HUES6 (cell line): ENCODE results near the gene PRXL2B.
A peak's percentile ranks its signal among the peaks of the same experiment; 100 is the strongest.
"Not testable (repeated sequence)": the region's sequence is repeated elsewhere in the genome, so short reads cannot be mapped to it uniquely, and the experiment has no call there.

ENCODE experiments used
- H3K27ac ChIP-seq: 2 replicates; pipeline ENCODE4 v1.7.0; 2013; ENCODE audit warnings: low read depth, mild to moderate bottlenecking, low read length, inconsistent platforms
- H3K27me3 ChIP-seq: 2 replicates; pipeline ENCODE4 v1.6.1; 2013; ENCODE audit warnings: low read length; ENCODE audit not compliant: control insufficient read depth, insufficient read depth
- H3K36me3 ChIP-seq: 2 replicates; pipeline ENCODE4 v1.6.1; 2013; ENCODE audit warnings: low read length; ENCODE audit not compliant: control insufficient read depth, insufficient read depth
- H3K4me1 ChIP-seq: 2 replicates; pipeline ENCODE4 v1.6.1; 2013; ENCODE audit warnings: low read length; ENCODE audit not compliant: control insufficient read depth, insufficient read depth
- H3K4me3 ChIP-seq: 2 replicates; pipeline ENCODE4 v1.5.1; 2013; ENCODE audit warnings: low read depth, low read length
- H3K9ac ChIP-seq: one replicate; pipeline ENCODE4 v1.6.1; 2013; ENCODE audit warnings: mild to moderate bottlenecking, low read length
- H3K9me3 ChIP-seq: 2 replicates; pipeline ENCODE4 v1.6.1; 2013; ENCODE audit warnings: low read depth, low read length; ENCODE audit not compliant: control insufficient read depth, insufficient read depth

PRXL2B gene

DNA sequence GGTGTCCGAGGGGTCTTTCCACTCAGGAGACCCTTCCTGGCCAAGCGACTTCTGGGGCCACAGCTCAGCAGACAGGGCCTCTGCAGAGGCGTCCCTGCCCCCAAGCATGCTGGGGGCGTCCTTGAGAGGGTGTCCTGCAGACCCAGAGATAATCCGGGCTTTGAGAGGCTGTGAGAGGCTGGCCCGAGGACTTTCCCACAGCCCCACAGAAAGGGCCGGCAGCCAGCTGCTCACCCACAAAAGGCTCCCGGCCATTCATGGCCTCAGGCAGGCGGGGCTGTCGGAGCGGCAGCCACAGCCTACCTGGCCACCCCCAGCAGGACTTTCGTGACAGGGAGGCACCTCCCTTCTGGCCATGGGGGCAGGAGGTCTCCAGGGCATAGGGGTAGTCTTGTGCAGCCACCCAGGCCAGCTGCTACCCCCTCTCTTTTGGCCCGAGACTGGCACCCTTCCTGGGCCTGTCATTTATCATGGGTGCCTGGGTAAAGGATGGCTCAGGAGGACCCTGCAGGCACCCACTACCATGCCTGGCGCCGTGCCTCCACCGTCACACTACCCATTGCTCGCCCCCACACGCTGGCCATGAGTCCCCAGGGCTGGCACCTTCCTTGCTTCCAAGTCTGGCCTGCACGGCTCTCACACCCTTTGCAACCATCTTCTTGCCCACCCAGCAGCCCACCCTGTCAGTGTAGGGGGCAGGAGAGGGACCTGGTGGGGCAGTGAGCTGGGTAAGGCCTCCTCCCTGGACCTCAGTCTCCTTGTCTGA lies 41.5 kb upstream of the PRXL2B start:
- Histone ChIP-seq H3K27me3 (peaks cover 38% of the 10 kb centered on the region), H3K9ac (no peak overlapping the region), H3K4me3 (no peak overlapping the region), H3K36me3 (no peaks in the 10 kb centered on the region), H3K27ac (no peak overlapping the region), H3K9me3 (no peaks in the 10 kb centered on the region), H3K4me1 (peaks cover 49% of the 10 kb centered on the region)

- Histone ChIP-seq H3K27me3 (peaks cover 33% of the 10 kb centered on the region), H3K36me3 (no peaks in the 10 kb centered on the region), H3K27ac (peak overlapping the region; percentile 55; the same call in 1 of the 2 replicates), H3K4me1 (peaks cover 49% of the 10 kb centered on the region), H3K9ac (peak overlapping the region; percentile 67), H3K9me3 (no peaks in the 10 kb centered on the region), H3K4me3 (peak overlapping the region; percentile 82)
Measured at GRCh38 chr1:2545754-2546514, 40.6 kb upstream of the PRXL2B start.

GRCh38 chr1:2546515-2547209 lies 39.9 kb upstream of the PRXL2B start:
- peaks cover 49% of the 10 kb centered on the region for H3K4me1 ChIP-seq
- H3K36me3 ChIP-seq: no peaks in the 10 kb centered on the region
- H3K27ac ChIP-seq: peak overlapping the region; percentile 55; the same call in 1 of the 2 replicates
- H3K27me3 ChIP-seq: peaks cover 26% of the 10 kb centered on the region
- H3K9ac ChIP-seq: peak overlapping the region; percentile 67
- H3K9me3 ChIP-seq: no peaks in the 10 kb centered on the region
- peak overlapping the region; percentile 82 for H3K4me3 ChIP-seq

- Histone ChIP-seq H3K27me3 (peaks cover 18% of the 10 kb centered on the region), H3K36me3 (no peaks in the 10 kb centered on the region), H3K4me3 (peak overlapping the region; percentile 82), H3K4me1 (peaks cover 49% of the 10 kb centered on the region), H3K9me3 (no peaks in the 10 kb centered on the region), H3K9ac (peak overlapping the region; percentile 67), H3K27ac (peak overlapping the region; percentile 55; the same call in 1 of the 2 replicates)
Measured at GRCh38 chr1:2547210-2548067, 39.1 kb upstream of the PRXL2B start.

- Histone ChIP-seq H3K36me3 (no peaks in the 10 kb centered on the region), H3K27me3 (peaks cover 11% of the 10 kb centered on the region), H3K4me1 (peaks cover 47% of the 10 kb centered on the region), H3K4me3 (peak overlapping the region; percentile 82; the same call in 1 of the 2 replicates), H3K9ac (no peak overlapping the region), H3K9me3 (no peaks in the 10 kb centered on the region), H3K27ac (no peak overlapping the region)
Measured at GRCh38 chr1:2548068-2548589, 38.4 kb upstream of the PRXL2B start.

DNA sequence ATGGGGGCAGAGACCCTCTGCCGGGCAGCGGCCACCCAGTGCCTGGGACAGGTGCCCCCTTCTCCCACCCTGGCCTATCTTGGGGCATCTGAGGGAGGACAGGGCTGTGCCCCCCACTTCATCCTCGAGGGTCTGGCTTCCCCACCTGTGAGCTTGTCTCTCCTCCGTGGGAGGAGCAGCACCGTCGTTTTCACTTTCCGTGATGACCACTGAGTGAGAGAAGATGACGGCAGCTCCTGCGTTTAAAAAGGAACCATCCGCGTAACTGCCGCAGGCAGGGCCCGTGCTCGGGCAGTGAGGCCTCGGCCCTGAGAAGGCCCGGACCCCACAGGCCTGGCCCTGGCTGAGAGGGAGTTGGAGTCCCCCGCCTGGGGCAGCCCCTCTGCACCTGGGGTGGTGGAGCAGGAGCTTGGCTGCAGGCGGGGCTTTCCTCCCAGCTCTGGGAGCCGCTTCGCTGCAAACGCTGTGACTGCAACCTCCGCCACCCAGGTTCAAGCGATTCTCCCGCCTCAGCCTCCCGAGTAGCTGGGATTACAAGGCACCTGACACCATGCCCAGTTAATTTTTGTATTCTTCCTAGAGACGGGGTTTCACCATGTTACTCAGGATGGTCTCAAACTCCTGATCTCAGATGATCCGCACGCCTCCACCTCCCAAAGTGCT lies 37.1 kb upstream of the PRXL2B start:
- not testable (repeated sequence) for H3K9ac ChIP-seq, H3K27me3 ChIP-seq, H3K36me3 ChIP-seq, H3K4me3 ChIP-seq, H3K9me3 ChIP-seq, H3K27ac ChIP-seq
- H3K4me1 ChIP-seq: peaks cover 33% of the 10 kb centered on the region

DNA sequence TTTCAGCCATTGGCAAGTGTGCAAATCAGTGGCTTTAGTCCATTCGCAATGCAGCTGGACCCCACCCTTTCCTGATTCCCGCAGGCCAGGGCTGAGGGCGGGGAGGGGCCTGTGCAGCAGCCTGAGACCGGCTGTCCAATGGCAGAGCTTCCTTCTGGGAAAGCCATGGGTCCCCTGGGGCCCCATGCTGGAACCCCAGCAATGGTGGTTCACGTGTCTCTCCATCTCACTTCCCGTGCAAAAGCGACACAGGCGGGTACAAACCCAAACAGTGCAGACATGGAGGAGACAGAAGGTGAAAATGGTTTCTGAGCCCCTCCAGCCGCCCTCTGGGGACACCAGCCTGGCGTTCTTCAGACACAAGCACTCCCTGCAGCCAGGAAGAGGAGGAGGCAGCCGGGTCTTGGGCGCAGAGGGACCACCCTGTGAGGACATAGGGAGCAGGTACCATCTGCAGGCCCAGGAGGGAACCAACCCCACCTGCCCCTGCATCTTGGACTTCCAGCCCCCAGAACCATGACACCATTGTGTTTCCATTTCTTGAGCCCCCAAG lies 36.2 kb upstream of the PRXL2B start:
- H3K36me3 ChIP-seq, H3K4me3 ChIP-seq, H3K27me3 ChIP-seq, H3K27ac ChIP-seq, H3K9me3 ChIP-seq, H3K9ac ChIP-seq: not testable (repeated sequence)
- peaks cover 24% of the 10 kb centered on the region for H3K4me1 ChIP-seq

- H3K9me3 ChIP-seq, H3K27ac ChIP-seq, H3K36me3 ChIP-seq, H3K27me3 ChIP-seq, H3K9ac ChIP-seq, H3K4me3 ChIP-seq: not testable (repeated sequence)
- peaks cover 26% of the 10 kb centered on the region for H3K4me1 ChIP-seq
Measured at GRCh38 chr1:2551544-2551943, 35.0 kb upstream of the PRXL2B start.

DNA sequence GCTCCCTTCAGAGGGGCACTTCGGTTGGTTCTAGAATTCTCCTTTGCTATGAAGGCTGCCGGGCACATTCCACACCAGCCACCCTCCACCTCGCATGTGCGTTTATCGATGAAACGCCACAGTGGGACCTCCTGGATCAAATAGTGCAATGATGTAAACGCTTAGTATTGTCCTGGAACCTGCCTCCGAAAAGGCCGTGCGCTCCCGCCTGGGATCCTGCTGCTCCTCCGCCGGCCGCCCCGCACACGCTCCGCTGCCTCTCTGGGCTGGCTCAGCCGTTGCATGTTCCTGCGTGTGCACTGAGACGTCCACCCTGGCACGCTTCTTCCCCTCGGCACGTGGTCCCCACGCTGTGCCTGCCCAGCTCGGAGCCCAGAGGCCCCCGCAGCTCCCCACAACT lies 34.4 kb upstream of the PRXL2B start:
- Histone ChIP-seq H3K4me1 (peaks cover 28% of the 10 kb centered on the region), H3K9ac (no peak overlapping the region)

GRCh38 chr1:2553076-2553475 lies 33.5 kb upstream of the PRXL2B start:
- H3K4me1 ChIP-seq: peaks cover 20% of the 10 kb centered on the region
- H3K36me3 ChIP-seq: not testable (repeated sequence)

More for the DNA sequence above, 34.4 kb upstream of the PRXL2B start:
- H3K9me3 ChIP-seq: no peaks in the 10 kb centered on the region
- H3K4me3 ChIP-seq: no peak overlapping the region
- no peaks in the 10 kb centered on the region for H3K27me3 ChIP-seq
- H3K36me3 ChIP-seq: no peaks in the 10 kb centered on the region
- no peak overlapping the region for H3K27ac ChIP-seq

More at GRCh38 chr1:2553076-2553475, 33.5 kb upstream of the PRXL2B start:
- not testable (repeated sequence) for H3K9me3 ChIP-seq, H3K9ac ChIP-seq, H3K27me3 ChIP-seq, H3K4me3 ChIP-seq, H3K27ac ChIP-seq
